Measurements from ENCODE around the gene MPHOSPH9.
"Not testable (repeated sequence)": the region's sequence is repeated elsewhere in the genome, so short reads cannot be mapped to it uniquely, and the experiment has no call there.

DNA sequence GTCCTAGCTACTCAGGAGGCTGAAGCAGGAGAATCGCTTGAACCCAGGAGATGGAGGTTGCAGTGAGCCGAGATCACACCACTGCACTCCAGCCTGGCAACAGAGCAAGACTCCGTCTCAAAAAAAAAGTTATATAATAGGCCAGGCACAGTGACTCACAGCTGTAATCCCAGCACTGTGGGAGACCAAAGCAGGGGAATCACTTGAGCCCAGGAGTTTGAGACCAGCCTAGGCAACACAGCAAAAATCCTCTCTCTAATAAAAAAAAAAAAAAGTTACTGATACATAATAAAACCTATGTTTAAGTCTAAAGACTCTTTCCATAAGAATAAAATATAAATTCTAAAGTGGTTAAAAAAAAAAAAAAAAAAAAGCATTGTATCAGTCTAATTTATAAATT is 26.1 kb downstream of the MPHOSPH9 start:
- TF ChIP-seq, protein P1, sequence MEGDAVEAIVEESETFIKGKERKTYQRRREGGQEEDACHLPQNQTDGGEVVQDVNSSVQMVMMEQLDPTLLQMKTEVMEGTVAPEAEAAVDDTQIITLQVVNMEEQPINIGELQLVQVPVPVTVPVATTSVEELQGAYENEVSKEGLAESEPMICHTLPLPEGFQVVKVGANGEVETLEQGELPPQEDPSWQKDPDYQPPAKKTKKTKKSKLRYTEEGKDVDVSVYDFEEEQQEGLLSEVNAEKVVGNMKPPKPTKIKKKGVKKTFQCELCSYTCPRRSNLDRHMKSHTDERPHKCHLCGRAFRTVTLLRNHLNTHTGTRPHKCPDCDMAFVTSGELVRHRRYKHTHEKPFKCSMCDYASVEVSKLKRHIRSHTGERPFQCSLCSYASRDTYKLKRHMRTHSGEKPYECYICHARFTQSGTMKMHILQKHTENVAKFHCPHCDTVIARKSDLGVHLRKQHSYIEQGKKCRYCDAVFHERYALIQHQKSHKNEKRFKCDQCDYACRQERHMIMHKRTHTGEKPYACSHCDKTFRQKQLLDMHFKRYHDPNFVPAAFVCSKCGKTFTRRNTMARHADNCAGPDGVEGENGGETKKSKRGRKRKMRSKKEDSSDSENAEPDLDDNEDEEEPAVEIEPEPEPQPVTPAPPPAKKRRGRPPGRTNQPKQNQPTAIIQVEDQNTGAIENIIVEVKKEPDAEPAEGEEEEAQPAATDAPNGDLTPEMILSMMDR (optimal IDR thresholded peaks at IDR 0.05 in 1 of 3, IDR thresholded peaks at IDR 0.05 in 1 of 3, conservative IDR thresholded peaks at IDR 0.05 in 1 of 3; ENCODE audit: extremely low read depth in 1 of 3, insufficient read depth in 2 of 3, low read length in 3 of 3) = not testable (repeated sequence)
- TF ChIP-seq EZH2 (IDR thresholded peaks at IDR 0.05; ENCODE audit: low read length) = not testable (repeated sequence)
